IMR-90 (cell line): ENCODE results near the gene ARHGEF40. TPM values are rescaled to one million over a fixed set of nuclear protein-coding genes. Genes with fewer than 3 reads are reported as not detected.

Experiments used
- ATAC-seq: fragments of 200-7000 bp; cut with Tn5 transposase; 2 replicates; pipeline ENCODE4 v1.9.1; 2020; ENCODE audit warnings: low read depth, mild to moderate bottlenecking, moderate library complexity
- BruUV-seq: library from RNA; stranded (reverse); fragments of 400-500 nt; replicated peaks from 2 replicates; lab custom pipeline; 2021; lab: Mats Ljungman, UMichigan
- CTCF ChIA-PET: fragments of 300-600 bp; formaldehyde crosslinking; extraction: SDS; loops from one replicate; lab custom pipeline; 2021; ENCODE audit warnings: antibody characterized with exemption; lab: Yijun Ruan, JAX
- POLR2A ChIA-PET: fragments of 300-600 bp; sonication (Branson Sonifier 250); formaldehyde crosslinking; loops from one replicate; lab custom pipeline; 2022; ENCODE audit warnings: antibody characterized with exemption; ENCODE audit not compliant: unreplicated experiment; lab: Charles Lee
- DNase-seq: peaks from one replicate; pipeline ENCODE4 v3.0.0; 2013
- H2AFZ ChIP-seq: replicated peaks from 2 replicates; pipeline ENCODE3; 2013; ENCODE audit warnings: low read length, mild to moderate bottlenecking; ENCODE audit not compliant: poor library complexity
- H2AK5ac ChIP-seq: 2 replicates; pipeline ENCODE4 v1.6.1; 2013; ENCODE audit warnings: low read depth, low read length, inconsistent platforms
- H2AK9ac ChIP-seq: replicated peaks from 2 replicates; pipeline ENCODE3; 2013; ENCODE audit warnings: mild to moderate bottlenecking, low read depth, low read length, moderate library complexity; ENCODE audit not compliant: poor library complexity
- H2BK120ac ChIP-seq: 2 replicates; pipeline ENCODE4 v1.6.1; 2013; ENCODE audit warnings: low read depth, low read length, inconsistent platforms
- H2BK15ac ChIP-seq: 3 replicates; pipeline ENCODE4 v1.6.1; 2013; ENCODE audit warnings: low read depth, low read length, inconsistent platforms
- H2BK20ac ChIP-seq: 2 replicates; pipeline ENCODE4 v1.6.1; 2013; ENCODE audit warnings: low read depth, mild to moderate bottlenecking, inconsistent platforms, low read length, moderate library complexity
- H2BK5ac ChIP-seq: 2 replicates; pipeline ENCODE4 v1.6.1; 2013; ENCODE audit warnings: mild to moderate bottlenecking, low read depth, low read length, inconsistent platforms; ENCODE audit not compliant: poor library complexity, severe bottlenecking
- H3K14ac ChIP-seq: replicated peaks from 2 replicates; pipeline ENCODE4 v1.6.1; 2013; ENCODE audit warnings: low read depth, low read length, inconsistent platforms
- H3K18ac ChIP-seq: 2 replicates; pipeline ENCODE4 v1.6.1; 2013; ENCODE audit warnings: low read depth, low read length, control low read depth
- H3K23ac ChIP-seq: 2 replicates; pipeline ENCODE4 v1.6.1; 2013; ENCODE audit warnings: low read depth, low read length, inconsistent platforms
- H3K27ac ChIP-seq: 2 replicates; pipeline ENCODE4 v1.5.1; 2013; ENCODE audit warnings: mild to moderate bottlenecking, control low read depth, low read length; ENCODE audit not compliant: insufficient read depth
- H3K27me3 ChIP-seq: 2 replicates; pipeline ENCODE4 v1.6.1; 2013; ENCODE audit warnings: low read length; ENCODE audit not compliant: control insufficient read depth, insufficient read depth
- H3K36me3 ChIP-seq: 2 replicates; pipeline ENCODE4 v1.6.1; 2013; ENCODE audit warnings: low read length, mixed read lengths; ENCODE audit not compliant: control insufficient read depth, insufficient read depth
- H3K4ac ChIP-seq: 2 replicates; pipeline ENCODE4 v1.6.1; 2013; ENCODE audit warnings: low read depth, low read length, inconsistent platforms
- H3K4me1 ChIP-seq: 2 replicates; pipeline ENCODE4 v1.6.1; 2013; ENCODE audit warnings: low read length, mixed read lengths; ENCODE audit not compliant: control insufficient read depth, insufficient read depth
- H3K4me2 ChIP-seq: 2 replicates; pipeline ENCODE4 v1.6.1; 2013; ENCODE audit warnings: low read depth, mild to moderate bottlenecking, control low read depth, low read length, moderate library complexity
- H3K4me3 ChIP-seq: 2 replicates; pipeline ENCODE4 v1.5.1; 2013; ENCODE audit warnings: low read depth, mild to moderate bottlenecking, control low read depth, low read length, moderate library complexity; ENCODE audit not compliant: insufficient read depth
- H3K56ac ChIP-seq: 2 replicates; pipeline ENCODE4 v1.6.1; 2013; ENCODE audit warnings: low read length, inconsistent platforms; ENCODE audit not compliant: insufficient read depth; ENCODE audit errors: extremely low read depth
- H3K79me1 ChIP-seq, 2 experiments: 2 replicates each; pipeline ENCODE4 v1.6.1; 2013; ENCODE audit warnings: low read length in 2 of 2, inconsistent platforms in 1 of 2, low read depth in 1 of 2
- H3K9ac ChIP-seq: 2 replicates; pipeline ENCODE4 v1.6.1; 2013; ENCODE audit warnings: low read depth, low read length, control low read depth
- H3K9me1 ChIP-seq: 2 replicates; pipeline ENCODE4 v1.6.1; 2013; ENCODE audit warnings: low read length, inconsistent platforms; ENCODE audit not compliant: insufficient read depth
- H3K9me3 ChIP-seq: 2 replicates; pipeline ENCODE4 v1.6.1; 2013; ENCODE audit warnings: low read length; ENCODE audit not compliant: control insufficient read depth, insufficient read depth
- H4K20me1 ChIP-seq: 2 replicates; pipeline ENCODE4 v1.6.1; 2013; ENCODE audit warnings: low read length, inconsistent platforms; ENCODE audit not compliant: insufficient read depth
- H4K5ac ChIP-seq: 2 replicates; pipeline ENCODE4 v1.6.1; 2013; ENCODE audit warnings: mild to moderate bottlenecking, low read depth, low read length, control low read depth
- H4K8ac ChIP-seq, 2 experiments: 2 replicates each; pipeline ENCODE4 v1.6.1; 2013; ENCODE audit warnings: low read depth in 2 of 2, low read length in 2 of 2, control low read depth in 1 of 2, inconsistent platforms in 1 of 2
- H4K91ac ChIP-seq: 2 replicates; pipeline ENCODE4 v1.6.1; 2013; ENCODE audit warnings: low read depth, low read length, inconsistent platforms; ENCODE audit not compliant: insufficient read depth
- BHLHE40 ChIP-seq: fragments of 150-350 bp; IDR thresholded peaks from 2 replicates; pipeline ENCODE4 v1.6.1; 2016; ENCODE audit warnings: mild to moderate bottlenecking, low read depth, low read length
- CEBPB ChIP-seq: IDR thresholded peaks from 2 replicates; pipeline ENCODE4 v1.6.1; 2012; ENCODE audit warnings: low read depth, low read length, improper control_type of control experiment
- CHD1 ChIP-seq: IDR thresholded peaks from 2 replicates; pipeline ENCODE4 v1.6.1; 2012; ENCODE audit warnings: low read depth, low read length, improper control_type of control experiment
- CTCF ChIP-seq: conservative IDR thresholded peaks from 2 replicates; pipeline ENCODE4 v1.5.1; 2012; ENCODE audit warnings: mild to moderate bottlenecking, low read depth, low read length, improper control_type of control experiment
- MAFK ChIP-seq: IDR thresholded peaks from 2 replicates; pipeline ENCODE4 v1.6.1; 2012; ENCODE audit warnings: low read depth, low read length, improper control_type of control experiment
- MAZ ChIP-seq: IDR thresholded peaks from 2 replicates; pipeline ENCODE4 v1.6.1; 2012; ENCODE audit warnings: low read depth, mild to moderate bottlenecking, low read length, improper control_type of control experiment, moderate library complexity, borderline replicate concordance
- MXI1 ChIP-seq: IDR thresholded peaks from 2 replicates; pipeline ENCODE4 v1.6.1; 2012; ENCODE audit warnings: low read depth, mild to moderate bottlenecking, low read length, moderate library complexity, borderline replicate concordance
- NFE2L2 ChIP-seq: fragments of 150-350 bp; IDR thresholded peaks from 2 replicates; pipeline ENCODE4 v1.6.1; 2016; ENCODE audit warnings: low read depth, mild to moderate bottlenecking, low read length
- POLR2A ChIP-seq: IDR thresholded peaks from 2 replicates; pipeline ENCODE4 v1.6.1; 2012; ENCODE audit warnings: mild to moderate bottlenecking, low read depth, low read length
- RAD21 ChIP-seq: IDR thresholded peaks from 2 replicates; pipeline ENCODE4 v1.6.1; 2012; ENCODE audit warnings: low read length, improper control_type of control experiment
- RCOR1 ChIP-seq: IDR thresholded peaks from 2 replicates; pipeline ENCODE4 v1.6.1; 2012; ENCODE audit warnings: mild to moderate bottlenecking, low read length, improper control_type of control experiment; ENCODE audit not compliant: insufficient replicate concordance
- WGBS, 2 experiments: methylation state at CpG; one replicate each; pipeline versions ENCODE4 v1.1.5 to v1.1.7; 2013; ENCODE audit warnings: missing lambda C conversion rate in 2 of 2; ENCODE audit not compliant: insufficient read length in 1 of 2; ENCODE audit errors: extremely low coverage in 2 of 2; 5-methylcytosine and 5-hydroxymethylcytosine counted together
- dilution Hi-C: fragments of 300-500 bp; cut with HindIII; formaldehyde crosslinking; loops from one replicate; pipeline ENCODE4 v1.14.3; 2018; ENCODE audit warnings: low sequenced_read_pairs; ENCODE audit not compliant: unreplicated experiment
- in situ Hi-C: fragments of 300-500 bp; cut with MboI; formaldehyde crosslinking; loops from 3 replicates; pipeline ENCODE4 v1.14.3; 2019; ENCODE audit warnings: low sequenced_read_pairs, inconsistent platforms, mixed read lengths
- intact Hi-C: fragments of 100-400 bp; cut with micrococcal nuclease; formaldehyde crosslinking; loops from 2 replicates; pipeline ENCODE4 v1.10.0; 2022
- polyA plus RNA-seq, 3 experiments: library from polyadenylated mRNA; depleted of rRNA; stranded (reverse); fragments of >200 nt; gene quantifications; 2 replicates each; pipeline ENCODE4 v1.2.3, GENCODE V29; 2012; ENCODE audit warnings: low replicate concordance in 1 of 3
- total RNA-seq: library from RNA; depleted of rRNA; stranded (reverse); fragments of >200 nt; gene quantifications from 2 replicates; pipeline ENCODE4 v1.2.3, GENCODE V29; 2012
- TF ChIP-seq, protein P1 (sequence below): fragments of 150-350 bp; IDR thresholded peaks from 2 replicates; pipeline ENCODE4 v1.6.1; 2016; ENCODE audit warnings: low read depth, mild to moderate bottlenecking, low read length, moderate library complexity, borderline replicate concordance

The ARHGEF40 gene
- total and polyA plus RNA-seq, 2 of the 4 experiments (the other 2 are of a cell fraction), result 18.1 to 58.4 TPM

DNA sequence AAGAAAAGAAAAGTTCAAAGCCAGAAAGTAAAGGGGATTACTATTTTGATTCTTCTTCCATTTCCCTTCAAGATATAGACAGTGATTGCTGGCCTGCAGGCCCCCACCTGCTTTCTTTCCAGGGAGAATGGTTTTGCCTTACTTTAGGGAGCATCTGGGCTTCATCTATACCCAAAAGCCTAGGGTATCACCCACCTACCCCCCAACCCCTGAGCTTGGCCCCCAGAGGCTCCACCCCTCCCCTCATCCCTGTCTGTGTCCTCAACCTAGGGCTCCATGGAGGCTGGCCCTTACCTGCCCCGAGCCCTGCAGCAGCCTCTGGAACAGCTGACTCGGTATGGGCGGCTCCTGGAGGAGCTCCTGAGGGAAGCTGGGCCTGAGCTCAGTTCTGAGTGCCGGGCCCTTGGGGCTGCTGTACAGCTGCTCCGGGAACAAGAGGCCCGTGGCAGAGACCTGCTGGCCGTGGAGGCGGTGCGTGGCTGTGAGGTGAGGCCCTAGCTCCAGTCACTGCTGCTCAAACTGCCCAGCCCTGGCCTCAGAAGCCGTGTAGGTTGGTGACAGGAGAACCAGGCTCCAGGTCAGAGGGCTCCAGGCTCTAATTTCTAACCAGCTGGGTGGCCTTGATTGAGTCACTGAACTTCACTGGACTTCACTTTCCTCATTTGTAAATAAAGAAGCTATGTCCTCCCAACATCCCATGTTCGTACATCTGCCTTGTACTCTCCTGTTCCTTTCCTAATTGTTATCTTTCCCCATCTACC is 13.6 kb downstream of the ARHGEF40 start:
- ChIA-PET CTCF (interaction anchor here (0.9 to 1.2 kb wide), 3 partner anchors 12 to 15 kb away, joined by 3 to 7 read pairs (median 4); no protein-coding TSS in a partner anchor), POLR2A (interaction anchor here (0.5 to 1.2 kb wide), 2 partner anchors 10 to 12 kb away, joined by 3 read pairs; no protein-coding TSS in a partner anchor)
- peaks cover 6% of the 10 kb centered on the region for H4K20me1 ChIP-seq
- H2AFZ ChIP-seq, result no peak overlapping the region
- TF ChIP-seq, protein P1, sequence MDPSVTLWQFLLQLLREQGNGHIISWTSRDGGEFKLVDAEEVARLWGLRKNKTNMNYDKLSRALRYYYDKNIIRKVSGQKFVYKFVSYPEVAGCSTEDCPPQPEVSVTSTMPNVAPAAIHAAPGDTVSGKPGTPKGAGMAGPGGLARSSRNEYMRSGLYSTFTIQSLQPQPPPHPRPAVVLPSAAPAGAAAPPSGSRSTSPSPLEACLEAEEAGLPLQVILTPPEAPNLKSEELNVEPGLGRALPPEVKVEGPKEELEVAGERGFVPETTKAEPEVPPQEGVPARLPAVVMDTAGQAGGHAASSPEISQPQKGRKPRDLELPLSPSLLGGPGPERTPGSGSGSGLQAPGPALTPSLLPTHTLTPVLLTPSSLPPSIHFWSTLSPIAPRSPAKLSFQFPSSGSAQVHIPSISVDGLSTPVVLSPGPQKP, result no peak
- no peak for TF ChIP-seq MXI1
- TF ChIP-seq CEBPB, result no peak
- TF ChIP-seq RCOR1, result no peak
- TF ChIP-seq NFE2L2, result no peak
- no peak for TF ChIP-seq RAD21
- TF ChIP-seq POLR2A, result no peak
- TF ChIP-seq CTCF, result no peak
- TF ChIP-seq MAFK, result no peak
- no peak for TF ChIP-seq CHD1
- no peak for TF ChIP-seq BHLHE40
- TF ChIP-seq MAZ, result no peak
- peak; percentile 23 for DNase-seq
- H3K27me3 ChIP-seq, result no peaks in the 10 kb centered on the region
- H4K5ac ChIP-seq, result no peak overlapping the region
- no peak overlapping the region for H3K9ac ChIP-seq
- H2AK5ac ChIP-seq, result no peak overlapping the region; the same call in 1 of the 2 replicates
- H3K9me1 ChIP-seq, result peaks cover 7% of the 10 kb centered on the region
- no peak overlapping the region for H3K56ac ChIP-seq
- BruUV-seq, result no TSS peak
- H2AK9ac ChIP-seq, result no peak overlapping the region
- peaks cover 26% of the 10 kb centered on the region for H3K4me1 ChIP-seq
- no peak overlapping the region for H3K27ac ChIP-seq
- H4K8ac ChIP-seq, result 0 out of 4 replicates have a peak overlapping the region, but pooled peaks of 1 of the 2 experiments have one; percentile 22
- no peak overlapping the region for H2BK120ac ChIP-seq
- 93% methylated on average over 8 of the region's 11 CpGs; no CpG with 5 or more reads in 1 of the 2 experiments for whole genome bisulfite sequencing, 2 experiments
- H3K4me3 ChIP-seq, result no peak overlapping the region
- intact Hi-C loops, result no loop called here
- peaks cover 0 to 14% of the 10 kb centered on the region in 2 experiments; a peak in 2 of 4 replicates for H3K79me1 ChIP-seq
- in situ Hi-C loops, result loop anchor here (25.0 kb wide), 2 partner anchors 621 to 746 kb away; partner anchors contain the start of genes APEX1, CCNB1IP1, OSGEP and PARP2
- no peak overlapping the region; the same call in 2 of the 3 replicates for H2BK15ac ChIP-seq
- dilution Hi-C loops, result no loop called here
- no peaks in the 10 kb centered on the region for H3K9me3 ChIP-seq
- peak overlapping the region; percentile 38 for H2BK5ac ChIP-seq
- H2BK20ac ChIP-seq, result no peak overlapping the region
- H3K18ac ChIP-seq, result no peak overlapping the region
- no peak for ATAC-seq
- no peak overlapping the region for H3K4me2 ChIP-seq
- no peak overlapping the region for H3K23ac ChIP-seq
- peaks cover 67% of the 10 kb centered on the region for H3K36me3 ChIP-seq
- H3K14ac ChIP-seq, result no peak overlapping the region
- H3K4ac ChIP-seq, result no peak overlapping the region
- no peak overlapping the region for H4K91ac ChIP-seq
